NT2/D1 (cell line): ENCODE data around the gene PRKAB1.
"Not testable (repeated sequence)": the region's sequence is repeated elsewhere in the genome, so short reads cannot be mapped to it uniquely, and the experiment has no call there.

Source experiments
- DNase-seq: peaks from one replicate; pipeline ENCODE4 v3.0.0-alpha.2; 2011; ENCODE audit warnings: low read depth, low spot score
- H3K27me3 ChIP-seq: 2 replicates; pipeline ENCODE4 v1.6.0; 2011; ENCODE audit warnings: mild to moderate bottlenecking; ENCODE audit not compliant: insufficient read length, insufficient read depth
- H3K36me3 ChIP-seq: 2 replicates; pipeline ENCODE4 v1.6.1; 2011; ENCODE audit warnings: mild to moderate bottlenecking, low read length, mixed read lengths; ENCODE audit not compliant: insufficient read depth, insufficient read length
- H3K4me1 ChIP-seq: 2 replicates; pipeline ENCODE4 v1.5.1; 2011; ENCODE audit not compliant: insufficient read depth, insufficient read length
- H3K4me3 ChIP-seq: 2 replicates; pipeline ENCODE4 v1.5.1; 2011; ENCODE audit warnings: low read depth; ENCODE audit not compliant: insufficient read length
- H3K9ac ChIP-seq: 2 replicates; pipeline ENCODE4 v1.6.0; 2011; ENCODE audit warnings: low read depth; ENCODE audit not compliant: insufficient read length
- H3K9me3 ChIP-seq: 2 replicates; pipeline ENCODE4 v1.5.1; 2011; ENCODE audit warnings: mild to moderate bottlenecking, low read length; ENCODE audit not compliant: insufficient read depth
- SUZ12 ChIP-seq: IDR thresholded peaks from 2 replicates; pipeline ENCODE4 v1.6.1; 2011; ENCODE audit not compliant: insufficient read length, insufficient read depth; ENCODE audit errors: extremely low read depth
- YY1 ChIP-seq: IDR thresholded peaks from 2 replicates; pipeline ENCODE4 v1.6.1; 2011; ENCODE audit not compliant: insufficient read length, insufficient read depth
- ZNF274 ChIP-seq: IDR thresholded peaks from 2 replicates; pipeline ENCODE4 v1.6.1; 2011; ENCODE audit warnings: mild to moderate bottlenecking, low read depth, low read length

Gene PRKAB1

GRCh38 chr12:119649202-119649808 lies 18.6 kb upstream of the PRKAB1 start:
- Histone ChIP-seq H3K27me3 (no peaks in the 10 kb centered on the region), H3K9me3 (peaks cover 24% of the 10 kb centered on the region), H3K36me3 (no peaks in the 10 kb centered on the region), H3K9ac (no peak overlapping the region), H3K4me1 (no peaks in the 10 kb centered on the region), H3K4me3 (no peak overlapping the region)
- DNase-seq: no peak
- TF ChIP-seq ZNF274 (no peak), YY1 (no peak), SUZ12 (no peak)

GRCh38 chr12:119652665-119653064 lies 15.3 kb upstream of the PRKAB1 start:
- Histone ChIP-seq H3K9me3 (peaks cover 27% of the 10 kb centered on the region), H3K4me1 (no peaks in the 10 kb centered on the region), H3K4me3 (no peak overlapping the region), H3K36me3 (no peaks in the 10 kb centered on the region), H3K27me3 (no peaks in the 10 kb centered on the region), H3K9ac (no peak overlapping the region)
- DNase-seq: no peak
- no peak for TF ChIP-seq YY1
- TF ChIP-seq SUZ12: no peak
- TF ChIP-seq ZNF274: no peak

GRCh38 chr12:119657001-119657400 lies 10.9 kb upstream of the PRKAB1 start:
- H3K27me3 ChIP-seq, H3K9ac ChIP-seq, H3K4me1 ChIP-seq, DNase-seq, H3K4me3 ChIP-seq, H3K36me3 ChIP-seq: not testable (repeated sequence)
- H3K9me3 ChIP-seq: peaks cover 26% of the 10 kb centered on the region

- not testable (repeated sequence) for DNase-seq, H3K4me1 ChIP-seq, H3K9ac ChIP-seq, H3K27me3 ChIP-seq, H3K36me3 ChIP-seq, H3K4me3 ChIP-seq
- H3K9me3 ChIP-seq: peaks cover 14% of the 10 kb centered on the region
These were observed 9.8 kb upstream of the PRKAB1 start for GRCh38 chr12:119658166-119658565.

GRCh38 chr12:119659289-119659897 lies 8.5 kb upstream of the PRKAB1 start:
- no peaks in the 10 kb centered on the region for H3K27me3 ChIP-seq
- no peak for DNase-seq
- no peaks in the 10 kb centered on the region for H3K4me1 ChIP-seq
- no peak for TF ChIP-seq SUZ12
- no peak for TF ChIP-seq YY1
- TF ChIP-seq ZNF274: no peak
- H3K4me3 ChIP-seq: no peak overlapping the region
- peaks cover 2% of the 10 kb centered on the region; the same call in 1 of the 2 replicates for H3K9me3 ChIP-seq
- no peaks in the 10 kb centered on the region for H3K36me3 ChIP-seq
- no peak overlapping the region for H3K9ac ChIP-seq

- no peak overlapping the region for H3K4me3 ChIP-seq
- no peak for TF ChIP-seq YY1
- no peak for TF ChIP-seq SUZ12
- no peak for TF ChIP-seq ZNF274
- H3K36me3 ChIP-seq: no peaks in the 10 kb centered on the region
- H3K9ac ChIP-seq: no peak overlapping the region
- DNase-seq: no peak
- H3K4me1 ChIP-seq: no peaks in the 10 kb centered on the region
- H3K9me3 ChIP-seq: no peaks in the 10 kb centered on the region
- H3K27me3 ChIP-seq: no peaks in the 10 kb centered on the region
These were observed 7.9 kb upstream of the PRKAB1 start for GRCh38 chr12:119660076-119660475.

GRCh38 chr12:119661882-119662281 lies 6.1 kb upstream of the PRKAB1 start:
- H3K27me3 ChIP-seq: no peaks in the 10 kb centered on the region
- H3K4me1 ChIP-seq: no peaks in the 10 kb centered on the region
- DNase-seq: no peak
- H3K9ac ChIP-seq: no peak overlapping the region
- H3K36me3 ChIP-seq: no peaks in the 10 kb centered on the region
- H3K9me3 ChIP-seq: no peaks in the 10 kb centered on the region
- no peak overlapping the region for H3K4me3 ChIP-seq
- TF ChIP-seq SUZ12 (no peak), ZNF274 (no peak), YY1 (no peak)
